ENCODE measurements around the gene PRICKLE2. TPM values are rescaled to one million over a fixed set of nuclear protein-coding genes. Genes with fewer than 3 reads are reported as not detected.

The PRICKLE2 gene
- total RNA-seq, 1 donor from 2014 or later: 5.1 TPM

DNA sequence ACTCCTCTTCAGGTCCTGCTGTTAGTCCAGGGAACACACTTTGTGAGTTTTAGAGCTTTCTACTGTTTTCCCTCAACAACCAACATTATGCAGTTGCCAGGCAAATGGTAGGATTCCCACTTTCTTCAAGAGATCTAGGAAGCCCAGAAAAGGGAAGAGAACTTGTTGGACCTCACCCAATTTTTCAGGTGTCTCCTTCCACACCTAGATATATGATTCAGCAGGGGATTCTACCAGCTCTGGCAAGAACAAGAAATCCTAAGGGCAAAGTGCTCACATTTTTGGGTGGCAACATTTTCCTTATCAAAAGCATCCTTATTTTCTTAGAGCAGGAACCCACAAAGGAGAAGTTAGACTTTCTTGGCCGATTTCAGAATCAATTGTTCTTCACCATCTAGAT is 57.4 kb downstream of the PRICKLE2 start:
- TF ChIP-seq CTCF (conservative IDR thresholded peaks at IDR 0.05; ENCODE audit: low read depth, low read length): no peak
- DNase-seq (ENCODE audit: low read depth): no peak

DNA sequence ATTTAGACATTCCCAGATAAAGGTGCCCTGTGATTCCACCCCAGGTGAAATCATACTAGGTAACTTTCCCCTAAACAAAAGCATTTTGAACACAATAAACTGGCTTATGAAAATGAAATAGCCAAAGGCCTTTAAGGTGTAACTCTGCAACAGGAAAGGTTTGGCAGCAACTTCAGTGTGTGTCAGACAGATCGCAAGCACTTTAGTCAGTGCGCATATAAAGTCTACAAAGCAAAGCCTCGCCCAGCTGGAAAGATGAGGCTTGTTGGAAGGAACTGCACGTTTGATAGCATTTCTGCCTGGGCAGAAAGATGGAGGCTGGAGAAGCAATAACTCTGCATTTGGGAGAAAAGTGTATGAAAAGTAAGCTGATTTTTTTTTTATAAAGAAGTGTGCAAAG is 57.9 kb downstream of the PRICKLE2 start:
- H3K4me3 ChIP-seq (ENCODE audit: low read depth, low read length): no peak overlapping the region
- DNase-seq (ENCODE audit: low read depth): no peak
- TF ChIP-seq CTCF (conservative IDR thresholded peaks at IDR 0.05; ENCODE audit: low read depth, low read length): no peak

More for the DNA sequence above, 57.4 kb downstream of the PRICKLE2 start:
- H3K4me3 ChIP-seq (ENCODE audit: low read depth, low read length): no peak overlapping the region

DNA sequence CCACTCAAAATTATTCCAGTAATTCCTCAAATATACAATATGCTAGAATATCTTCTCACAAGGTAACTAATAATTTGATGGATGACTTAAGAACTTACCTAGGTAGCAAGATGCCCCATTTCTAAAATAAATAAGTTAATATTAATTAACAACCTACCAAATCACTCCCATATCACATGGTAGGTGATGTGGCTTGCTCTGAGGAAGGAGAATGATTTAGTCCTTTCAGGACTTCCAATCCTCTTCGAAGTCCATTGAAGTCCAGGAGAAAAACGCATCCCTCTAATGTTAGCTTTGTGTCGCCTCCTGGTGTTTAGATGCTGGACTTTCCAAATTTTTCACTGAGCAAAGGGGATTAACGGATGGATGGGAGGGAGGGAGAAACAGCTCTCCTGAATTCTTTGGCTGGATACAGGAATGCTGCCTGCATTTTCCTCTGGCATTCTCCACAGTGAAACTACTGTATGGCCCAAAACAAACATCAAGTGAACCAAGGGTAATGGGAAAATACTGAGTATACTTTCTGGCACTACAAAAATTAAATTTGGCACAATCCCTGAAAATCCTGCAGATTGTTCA is 58.6 kb downstream of the PRICKLE2 start:
- peak; percentile 36 for TF ChIP-seq CTCF (conservative IDR thresholded peaks at IDR 0.05; ENCODE audit: low read depth, low read length)
- DNase-seq (ENCODE audit: low read depth): no peak

GRCh38 chr3:64164349-64164748 is 60.9 kb downstream of the PRICKLE2 start:
- DNase-seq (ENCODE audit: low read depth): no peak
- TF ChIP-seq CTCF (conservative IDR thresholded peaks at IDR 0.05; ENCODE audit: low read depth, low read length): no peak
- no peak overlapping the region for H3K4me3 ChIP-seq (ENCODE audit: low read depth, low read length)

More for the DNA sequence above, 58.6 kb downstream of the PRICKLE2 start:
- no peak overlapping the region for H3K4me3 ChIP-seq (ENCODE audit: low read depth, low read length)

DNA sequence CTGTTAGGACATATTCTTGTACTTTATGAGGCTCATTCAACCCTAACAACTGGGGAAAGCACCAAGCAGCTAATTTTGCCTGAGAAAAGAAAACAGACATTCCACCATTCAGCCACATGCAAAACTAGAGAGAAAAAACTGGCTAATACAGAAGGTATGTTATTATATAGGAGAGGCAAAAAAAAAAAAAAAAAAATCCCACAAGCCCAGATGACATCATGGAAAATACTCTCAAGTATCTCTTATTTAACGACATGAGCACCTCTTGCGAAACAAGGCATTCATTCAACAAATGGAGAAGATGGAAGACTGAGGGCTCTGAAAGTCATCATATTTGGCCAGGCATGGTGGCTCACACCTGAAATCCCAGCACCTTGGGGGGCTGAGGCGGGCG is 61.5 kb downstream of the PRICKLE2 start:
- TF ChIP-seq CTCF (conservative IDR thresholded peaks at IDR 0.05; ENCODE audit: low read depth, low read length): no peak
- no peak overlapping the region for H3K4me3 ChIP-seq (ENCODE audit: low read depth, low read length)
- DNase-seq (ENCODE audit: low read depth): peak; percentile 76

GRCh38 chr3:64163019-64163754 is 62.1 kb downstream of the PRICKLE2 start:
- TF ChIP-seq CTCF (conservative IDR thresholded peaks at IDR 0.05; ENCODE audit: low read depth, low read length): no peak
- H3K4me3 ChIP-seq (ENCODE audit: low read depth, low read length): no peak overlapping the region
- DNase-seq (ENCODE audit: low read depth): no peak

Measured in epithelial cell of proximal tubule (primary cell).